IPS-18c (cell line): ENCODE data around the gene FREY1.
"Not testable (repeated sequence)": the region's sequence is repeated elsewhere in the genome, so short reads cannot be mapped to it uniquely, and the experiment has no call there.

ENCODE experiments used
- H3K4me3 ChIP-seq: 2 replicates; pipeline ENCODE4 v1.7.0; 2013; ENCODE audit warnings: low read depth, mild to moderate bottlenecking, low read length, moderate library complexity; ENCODE audit not compliant: insufficient read depth
- H3K9me3 ChIP-seq: one replicate; pipeline ENCODE4 v1.6.1; 2013; ENCODE audit warnings: mild to moderate bottlenecking, low read length, moderate library complexity; ENCODE audit not compliant: control insufficient read depth, insufficient read depth

Gene FREY1

GRCh38 chr11:45902452-45903380 is 4.4 kb downstream of the FREY1 start:
- no peaks in the 10 kb centered on the region for H3K9me3 ChIP-seq
- H3K4me3 ChIP-seq: no peak overlapping the region

- H3K4me3 ChIP-seq: no peak overlapping the region
- H3K9me3 ChIP-seq: no peaks in the 10 kb centered on the region
Measured at GRCh38 chr11:45901626-45902025, 5.4 kb downstream of the FREY1 start.

- Histone ChIP-seq H3K9me3 (no peaks in the 10 kb centered on the region), H3K4me3 (peak overlapping the region; percentile 57)
Measured at GRCh38 chr11:45900916-45901617, 6.0 kb downstream of the FREY1 start.

- not testable (repeated sequence) for H3K9me3 ChIP-seq
- peak overlapping the region; percentile 57 for H3K4me3 ChIP-seq
Measured at GRCh38 chr11:45900175-45900800, 6.8 kb downstream of the FREY1 start.

- Histone ChIP-seq H3K4me3 (peak overlapping the region; percentile 50), H3K9me3 (no peaks in the 10 kb centered on the region)
Measured at GRCh38 chr11:45899448-45900174, 7.5 kb downstream of the FREY1 start.

GRCh38 chr11:45899086-45899447 is 8.0 kb downstream of the FREY1 start:
- 0 out of 2 replicates have a peak overlapping the region, but pooled peaks have one; percentile 50 for H3K4me3 ChIP-seq
- H3K9me3 ChIP-seq: no peaks in the 10 kb centered on the region

- no peak overlapping the region for H3K4me3 ChIP-seq
- no peaks in the 10 kb centered on the region for H3K9me3 ChIP-seq
Measured at GRCh38 chr11:45897556-45897955, 9.5 kb downstream of the FREY1 start.

- Histone ChIP-seq H3K4me3 (no peak overlapping the region; the same call in 1 of the 2 replicates), H3K9me3 (no peaks in the 10 kb centered on the region)
Measured at GRCh38 chr11:45896422-45896984, 10.6 kb downstream of the FREY1 start.

GRCh38 chr11:45895553-45896259 is 11.4 kb downstream of the FREY1 start:
- no peak overlapping the region for H3K4me3 ChIP-seq
- H3K9me3 ChIP-seq: no peaks in the 10 kb centered on the region

GRCh38 chr11:45894555-45895247 is 12.4 kb downstream of the FREY1 start:
- H3K4me3 ChIP-seq: no peak overlapping the region
- H3K9me3 ChIP-seq: no peaks in the 10 kb centered on the region

GRCh38 chr11:45892856-45893255 is 14.2 kb downstream of the FREY1 start:
- H3K4me3 ChIP-seq: no peak overlapping the region
- no peaks in the 10 kb centered on the region for H3K9me3 ChIP-seq

- H3K4me3 ChIP-seq: no peak overlapping the region
- H3K9me3 ChIP-seq: no peaks in the 10 kb centered on the region
Measured at GRCh38 chr11:45890886-45891550, 16.1 kb downstream of the FREY1 start.

GRCh38 chr11:45889966-45890365 is 17.1 kb downstream of the FREY1 start:
- Histone ChIP-seq H3K4me3 (no peak overlapping the region), H3K9me3 (no peaks in the 10 kb centered on the region)

- no peak overlapping the region for H3K4me3 ChIP-seq
- H3K9me3 ChIP-seq: no peaks in the 10 kb centered on the region
Measured at GRCh38 chr11:45889555-45889954, 17.5 kb downstream of the FREY1 start.

- H3K4me3 ChIP-seq: no peak overlapping the region
- H3K9me3 ChIP-seq: no peaks in the 10 kb centered on the region
Measured at GRCh38 chr11:45887587-45887986, 19.5 kb downstream of the FREY1 start.
